Dermis microvascular lymphatic vessel endothelial cell (primary cell): ENCODE data around the gene OIP5. TPM values are rescaled to one million over a fixed set of nuclear protein-coding genes. Genes with fewer than 3 reads are reported as not detected.
"Not testable (repeated sequence)": the region's sequence is repeated elsewhere in the genome, so short reads cannot be mapped to it uniquely, and the experiment has no call there.

Experiments
- DNase-seq, 2 donors: peaks; one replicate each; pipeline versions ENCODE4 v3.0.0 to v3.0.0-alpha.2; 2010; ENCODE audit warnings: low read depth in 2 of 2
- total RNA-seq: library from RNA; depleted of rRNA; stranded (reverse); fragments of >200 nt; gene quantifications from 2 replicates; pipeline ENCODE4 v1.2.1, GENCODE V29; 2014

The OIP5 gene
- total RNA-seq, 1 donor from 2014 or later: 8.3 TPM

GRCh38 chr15:41260924-41261323 lies 71.5 kb downstream of the OIP5 start:
- DNase-seq: not testable (repeated sequence)

- DNase-seq: no peak
Observed at GRCh38 chr15:41259546-41260189, 72.7 kb downstream of the OIP5 start.

Other genes starting within 250 kb of the OIP5 start
- 16.8 and 21.4 TPM in 2 replicates for gene INO80, start 216.3 kb downstream of the OIP5 start, total RNA-seq
- under 0.01 TPM in 1 of 2 replicates, not detected in the other for gene EXD1, start 101.8 kb downstream of the OIP5 start, total RNA-seq
- gene CHP1, start 101.3 kb downstream of the OIP5 start, total RNA-seq: 67.0 and 69.2 TPM in 2 replicates
- 30.8 and 75.9 TPM in 2 replicates for gene NUSAP1, start 290 bp upstream of the OIP5 start, total RNA-seq
- gene NDUFAF1, start 69.9 kb upstream of the OIP5 start, total RNA-seq: 13.3 and 18.9 TPM in 2 replicates
- 11.9 and 13.9 TPM in 2 replicates for gene RTF1, start 84.5 kb upstream of the OIP5 start, total RNA-seq
- 0.25 and 0.90 TPM in 2 replicates for gene ITPKA, start 161.3 kb upstream of the OIP5 start, total RNA-seq
- under 0.01 TPM in 1 of 2 replicates, not detected in the other for gene LTK, start 181.2 kb upstream of the OIP5 start, total RNA-seq
- 8.0 and 12.1 TPM in 2 replicates for gene RPAP1, start 211.7 kb upstream of the OIP5 start, total RNA-seq
- 2.7 and 3.1 TPM in 2 replicates for gene TYRO3, start 226.6 kb upstream of the OIP5 start, total RNA-seq